Measurements from ENCODE around the gene SLC19A1.

Gene SLC19A1

DNA sequence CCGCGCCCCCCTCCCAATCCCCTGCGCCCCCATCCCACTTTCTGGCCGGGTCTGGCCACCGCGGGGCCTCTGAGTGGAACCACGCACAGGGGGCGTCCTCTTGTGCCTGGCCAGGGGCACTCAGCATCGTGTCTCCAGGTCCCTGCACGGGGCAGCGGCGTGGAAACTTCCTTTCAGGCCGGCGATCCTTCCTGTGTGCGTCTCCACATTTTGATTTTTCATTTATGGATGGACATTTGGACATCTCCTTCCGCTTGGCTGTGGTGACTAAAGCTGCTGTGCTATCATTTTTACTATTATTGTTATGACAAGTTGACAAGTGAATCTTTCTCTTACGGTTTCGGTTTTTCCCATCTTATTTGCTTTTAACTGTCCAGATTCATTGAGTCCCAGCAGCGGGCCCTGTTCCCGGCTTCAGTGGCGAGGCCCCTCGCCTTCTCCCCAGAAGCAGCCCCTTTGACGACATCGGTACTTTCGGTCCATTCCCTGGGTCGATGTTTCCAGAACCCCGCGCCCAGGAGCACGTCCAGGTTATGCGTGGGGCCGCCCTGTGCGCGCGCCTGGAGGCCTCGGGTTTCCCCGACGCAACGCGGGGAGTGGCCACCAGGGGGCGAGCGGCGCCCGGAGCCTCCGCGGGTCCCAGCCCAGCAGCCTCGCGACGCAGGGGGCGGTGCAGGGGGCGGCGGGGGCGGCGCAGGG lies 12.4 kb upstream of the SLC19A1 start:
- no peak for TF ChIP-seq TAF1 (IDR thresholded peaks at IDR 0.05; ENCODE audit: low read depth)
- peak; percentile 72; the same call in 1 of the 2 replicates for TF ChIP-seq RAD21 (IDR thresholded peaks at IDR 0.05; ENCODE audit: low read depth)
- no peak for TF ChIP-seq FOXM1 (IDR thresholded peaks at IDR 0.05; ENCODE audit: borderline replicate concordance, low read depth)
- TF ChIP-seq ZBTB7A (IDR thresholded peaks at IDR 0.05; ENCODE audit: low read depth): peak; percentile 59; the same call in 1 of the 2 replicates
- no peak for TF ChIP-seq EP300 (IDR thresholded peaks at IDR 0.05; ENCODE audit: borderline replicate concordance)
- no peak for TF ChIP-seq CREB1 (IDR thresholded peaks at IDR 0.05; ENCODE audit: low read depth)
- TF ChIP-seq, protein P1, sequence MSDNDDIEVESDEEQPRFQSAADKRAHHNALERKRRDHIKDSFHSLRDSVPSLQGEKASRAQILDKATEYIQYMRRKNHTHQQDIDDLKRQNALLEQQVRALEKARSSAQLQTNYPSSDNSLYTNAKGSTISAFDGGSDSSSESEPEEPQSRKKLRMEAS (IDR thresholded peaks at IDR 0.05): no peak
- peak; percentile 61; the same call in 1 of the 2 replicates for TF ChIP-seq EGR1 (IDR thresholded peaks at IDR 0.05)
- TF ChIP-seq, protein P2, sequence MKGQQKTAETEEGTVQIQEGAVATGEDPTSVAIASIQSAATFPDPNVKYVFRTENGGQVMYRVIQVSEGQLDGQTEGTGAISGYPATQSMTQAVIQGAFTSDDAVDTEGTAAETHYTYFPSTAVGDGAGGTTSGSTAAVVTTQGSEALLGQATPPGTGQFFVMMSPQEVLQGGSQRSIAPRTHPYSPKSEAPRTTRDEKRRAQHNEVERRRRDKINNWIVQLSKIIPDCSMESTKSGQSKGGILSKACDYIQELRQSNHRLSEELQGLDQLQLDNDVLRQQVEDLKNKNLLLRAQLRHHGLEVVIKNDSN (IDR thresholded peaks at IDR 0.05): no peak

DNA sequence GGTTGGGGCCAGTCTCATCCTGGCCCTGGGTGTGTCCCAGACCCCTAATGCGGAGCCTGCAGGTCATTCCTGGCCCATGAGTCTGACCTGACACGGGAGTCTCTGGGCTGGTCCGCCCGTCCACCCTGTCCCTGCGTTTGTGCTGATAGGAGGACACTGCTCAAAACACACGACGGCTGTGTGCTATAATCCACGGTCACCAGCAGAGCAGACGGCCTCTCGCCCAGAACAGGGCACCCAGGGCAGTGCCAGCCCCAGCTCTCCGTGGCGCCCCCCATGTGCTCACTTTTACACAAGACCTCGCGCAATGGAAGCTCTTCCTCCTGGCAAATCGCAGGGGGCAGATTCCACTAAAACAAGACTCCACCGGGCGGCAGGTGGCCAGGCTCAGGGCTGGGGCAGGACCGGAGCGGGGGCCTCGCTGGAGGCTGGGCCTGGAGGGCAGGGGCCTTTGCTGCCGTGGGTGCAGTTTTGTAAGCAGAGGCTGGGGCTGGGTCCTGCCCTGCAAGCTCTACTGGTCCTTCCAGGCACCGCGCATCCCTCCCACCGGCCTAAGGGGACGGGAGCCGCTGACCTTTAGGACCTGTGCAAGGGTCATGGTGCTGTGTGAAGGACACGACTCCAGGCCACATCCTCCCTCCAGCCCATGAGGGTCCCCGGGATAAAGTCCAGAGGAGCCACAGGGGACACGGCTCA lies 10.6 kb upstream of the SLC19A1 start:
- TF ChIP-seq EGR1 (IDR thresholded peaks at IDR 0.05): no peak
- TF ChIP-seq TCF12 (IDR thresholded peaks at IDR 0.05; ENCODE audit: low read depth): no peak

DNA sequence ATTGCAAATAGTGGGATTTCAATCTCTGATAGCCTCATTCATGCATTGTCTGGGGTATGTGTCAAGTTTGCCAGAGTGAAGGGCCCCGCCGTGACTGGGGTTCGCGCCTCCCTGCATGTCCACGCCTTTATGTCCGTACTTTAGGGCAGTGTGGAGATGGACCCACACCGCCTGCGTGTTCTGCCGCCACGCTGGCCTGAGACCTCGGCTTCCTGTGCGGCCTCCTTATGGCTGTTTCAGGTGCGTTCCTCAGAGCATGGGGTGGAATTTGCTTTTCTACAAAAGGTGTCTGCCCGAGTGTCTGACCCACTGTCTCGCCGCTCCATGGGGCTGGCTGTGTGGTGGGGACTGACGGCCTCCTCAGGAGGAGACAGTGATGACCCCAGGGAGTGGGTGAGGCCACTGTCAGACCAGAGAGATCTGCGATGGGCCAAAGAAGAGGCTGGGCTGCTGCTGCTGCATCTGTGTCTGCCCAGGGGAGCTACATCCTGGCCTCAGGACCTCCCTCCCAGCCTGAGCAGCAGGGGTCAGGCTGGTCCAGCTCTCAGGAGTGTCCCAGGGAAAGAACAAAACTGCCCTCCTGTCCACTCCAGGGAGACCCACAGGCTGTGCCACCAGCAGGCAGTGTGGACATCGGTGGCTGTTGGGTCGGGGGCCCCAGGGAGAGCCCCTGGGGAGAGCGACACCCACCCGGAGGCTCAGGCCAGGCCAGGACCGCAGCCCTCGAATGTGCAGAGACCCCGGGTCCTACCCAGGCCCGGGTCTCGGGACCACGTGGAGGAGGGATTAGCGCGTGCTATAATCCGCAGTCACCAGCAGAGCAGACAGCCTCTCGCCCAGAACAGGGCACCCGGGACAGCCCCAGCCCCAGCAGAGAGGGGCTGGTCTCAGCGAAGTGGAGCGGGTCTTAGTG lies 9.8 kb upstream of the SLC19A1 start:
- TF ChIP-seq, protein P2 (IDR thresholded peaks at IDR 0.05): no peak
- TF ChIP-seq EGR1 (IDR thresholded peaks at IDR 0.05) (no peak), FOXM1 (IDR thresholded peaks at IDR 0.05; ENCODE audit: borderline replicate concordance, low read depth) (no peak), YY1 (IDR thresholded peaks at IDR 0.05; ENCODE audit: low read depth) (no peak), TEAD4 (IDR thresholded peaks at IDR 0.05) (no peak), TCF12 (IDR thresholded peaks at IDR 0.05; ENCODE audit: low read depth) (no peak), NFIC (IDR thresholded peaks at IDR 0.05) (no peak), TAF1 (IDR thresholded peaks at IDR 0.05; ENCODE audit: low read depth) (no peak), ZBTB7A (IDR thresholded peaks at IDR 0.05; ENCODE audit: low read depth) (no peak), CREB1 (IDR thresholded peaks at IDR 0.05; ENCODE audit: low read depth) (no peak), CEBPB (IDR thresholded peaks at IDR 0.05) (no peak), EP300 (IDR thresholded peaks at IDR 0.05; ENCODE audit: borderline replicate concordance) (no peak), RAD21 (IDR thresholded peaks at IDR 0.05; ENCODE audit: low read depth) (no peak)
- TF ChIP-seq, protein P1 (IDR thresholded peaks at IDR 0.05): no peak
- TF ChIP-seq, protein P3, sequence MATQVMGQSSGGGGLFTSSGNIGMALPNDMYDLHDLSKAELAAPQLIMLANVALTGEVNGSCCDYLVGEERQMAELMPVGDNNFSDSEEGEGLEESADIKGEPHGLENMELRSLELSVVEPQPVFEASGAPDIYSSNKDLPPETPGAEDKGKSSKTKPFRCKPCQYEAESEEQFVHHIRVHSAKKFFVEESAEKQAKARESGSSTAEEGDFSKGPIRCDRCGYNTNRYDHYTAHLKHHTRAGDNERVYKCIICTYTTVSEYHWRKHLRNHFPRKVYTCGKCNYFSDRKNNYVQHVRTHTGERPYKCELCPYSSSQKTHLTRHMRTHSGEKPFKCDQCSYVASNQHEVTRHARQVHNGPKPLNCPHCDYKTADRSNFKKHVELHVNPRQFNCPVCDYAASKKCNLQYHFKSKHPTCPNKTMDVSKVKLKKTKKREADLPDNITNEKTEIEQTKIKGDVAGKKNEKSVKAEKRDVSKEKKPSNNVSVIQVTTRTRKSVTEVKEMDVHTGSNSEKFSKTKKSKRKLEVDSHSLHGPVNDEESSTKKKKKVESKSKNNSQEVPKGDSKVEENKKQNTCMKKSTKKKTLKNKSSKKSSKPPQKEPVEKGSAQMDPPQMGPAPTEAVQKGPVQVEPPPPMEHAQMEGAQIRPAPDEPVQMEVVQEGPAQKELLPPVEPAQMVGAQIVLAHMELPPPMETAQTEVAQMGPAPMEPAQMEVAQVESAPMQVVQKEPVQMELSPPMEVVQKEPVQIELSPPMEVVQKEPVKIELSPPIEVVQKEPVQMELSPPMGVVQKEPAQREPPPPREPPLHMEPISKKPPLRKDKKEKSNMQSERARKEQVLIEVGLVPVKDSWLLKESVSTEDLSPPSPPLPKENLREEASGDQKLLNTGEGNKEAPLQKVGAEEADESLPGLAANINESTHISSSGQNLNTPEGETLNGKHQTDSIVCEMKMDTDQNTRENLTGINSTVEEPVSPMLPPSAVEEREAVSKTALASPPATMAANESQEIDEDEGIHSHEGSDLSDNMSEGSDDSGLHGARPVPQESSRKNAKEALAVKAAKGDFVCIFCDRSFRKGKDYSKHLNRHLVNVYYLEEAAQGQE (IDR thresholded peaks at IDR 0.05; ENCODE audit: low read depth): no peak

DNA sequence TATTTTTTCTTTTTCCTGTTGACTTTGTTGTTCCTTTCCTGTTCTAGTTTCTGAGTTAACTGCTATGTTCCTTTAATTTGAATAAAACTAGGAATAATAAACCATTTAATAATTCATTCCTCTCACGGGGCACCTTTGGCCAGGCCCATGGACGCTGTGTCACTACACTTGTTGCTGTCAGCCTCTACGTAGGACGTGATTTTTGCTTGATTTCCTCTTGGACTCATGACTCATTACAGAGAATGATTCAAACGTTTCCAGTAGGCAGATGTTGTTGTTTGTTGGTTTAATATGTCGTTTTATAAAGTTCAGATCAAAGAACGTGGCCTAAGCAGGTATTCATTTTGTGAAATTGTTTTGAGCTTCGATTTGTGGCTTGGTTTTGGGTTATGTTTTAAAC lies 9.1 kb upstream of the SLC19A1 start:
- no peak for TF ChIP-seq NFIC (IDR thresholded peaks at IDR 0.05)
- no peak for TF ChIP-seq ZBTB7A (IDR thresholded peaks at IDR 0.05; ENCODE audit: low read depth)
- TF ChIP-seq, protein P1 (IDR thresholded peaks at IDR 0.05): no peak
- no peak for TF ChIP-seq TEAD4 (IDR thresholded peaks at IDR 0.05)
- TF ChIP-seq CREB1 (IDR thresholded peaks at IDR 0.05; ENCODE audit: low read depth): no peak
- TF ChIP-seq, protein P3 (IDR thresholded peaks at IDR 0.05; ENCODE audit: low read depth): no peak
- TF ChIP-seq YY1 (IDR thresholded peaks at IDR 0.05; ENCODE audit: low read depth): no peak
- TF ChIP-seq, protein P2 (IDR thresholded peaks at IDR 0.05): no peak
- no peak for TF ChIP-seq CEBPB (IDR thresholded peaks at IDR 0.05)
- no peak for TF ChIP-seq TAF1 (IDR thresholded peaks at IDR 0.05; ENCODE audit: low read depth)

All from Ishikawa (cell line).